ENCODE data around the gene DRAXIN.

Gene DRAXIN

DNA sequence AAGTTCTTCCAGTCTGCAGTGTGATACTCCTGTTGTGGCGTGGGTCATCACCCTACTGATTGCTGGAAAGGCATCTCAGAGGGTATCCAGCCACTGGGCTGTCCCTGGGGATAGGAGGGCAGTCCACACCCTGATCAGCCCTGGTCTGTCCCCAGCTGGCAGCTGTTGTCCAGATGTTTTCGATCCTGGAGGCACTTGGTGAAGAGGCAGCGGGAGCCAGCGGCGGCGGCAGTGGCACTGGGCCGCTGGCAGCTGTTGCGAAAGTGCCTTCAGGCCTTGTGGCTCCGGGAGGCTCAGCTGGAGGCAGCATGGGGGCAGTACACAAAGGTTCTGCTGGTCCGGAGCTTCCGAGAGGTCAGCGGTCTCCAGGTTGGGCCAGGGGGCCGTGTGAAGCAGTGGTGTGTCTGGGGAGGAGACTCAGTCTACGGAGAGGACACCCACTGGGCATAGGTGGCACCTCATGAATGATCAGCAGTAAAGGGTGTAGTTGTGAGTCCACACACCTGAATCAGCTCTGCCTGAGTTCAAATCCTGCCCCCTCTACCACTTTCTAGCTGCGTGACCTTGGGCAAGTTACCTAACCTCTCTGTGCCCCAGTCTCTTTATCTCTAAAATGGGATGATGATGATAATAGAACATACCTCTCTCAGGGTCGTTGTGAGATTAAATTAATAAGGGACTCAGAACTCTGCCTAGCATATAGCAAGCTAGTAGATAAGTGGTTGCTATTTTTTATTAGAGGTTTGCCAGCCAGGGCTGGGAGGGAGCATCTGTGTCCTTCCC lies 76.6 kb downstream of the DRAXIN start:
- DNase-seq, result no peak

- DNase-seq, result no peak
Measured at GRCh38 chr1:11768821-11769220, 77.3 kb downstream of the DRAXIN start.

- DNase-seq, result no peak
Measured at GRCh38 chr1:11769274-11769673, 77.8 kb downstream of the DRAXIN start.

- no peak for DNase-seq
Measured at GRCh38 chr1:11770011-11770410, 78.5 kb downstream of the DRAXIN start.

DNA sequence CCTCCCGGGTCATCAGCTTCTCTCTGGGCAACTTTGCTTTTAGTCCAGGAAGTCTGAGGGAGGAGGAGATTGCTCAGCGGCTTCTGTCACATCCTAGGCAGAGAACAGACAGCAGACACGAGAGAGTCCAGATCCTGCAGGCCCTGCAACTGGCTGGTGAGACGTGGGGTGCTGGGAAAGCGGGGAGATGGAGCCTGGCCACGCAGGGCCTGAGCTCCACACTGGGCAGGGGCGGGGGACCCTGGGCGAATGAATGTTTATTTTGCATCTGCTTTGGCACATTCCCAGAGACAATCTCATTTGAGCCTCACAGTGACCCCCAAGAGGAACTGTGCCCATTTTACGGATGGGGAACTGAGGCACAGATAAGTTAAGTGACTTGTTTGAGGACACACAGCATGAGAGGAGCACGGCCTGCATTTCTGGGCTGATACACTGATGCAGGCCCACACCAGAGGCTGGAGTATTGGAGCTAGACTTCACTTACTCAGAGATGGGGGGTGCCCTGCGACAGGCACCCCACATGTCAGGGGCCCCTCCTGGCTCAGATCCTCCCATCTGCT lies 80.1 kb downstream of the DRAXIN start:
- no peak for DNase-seq

DNA sequence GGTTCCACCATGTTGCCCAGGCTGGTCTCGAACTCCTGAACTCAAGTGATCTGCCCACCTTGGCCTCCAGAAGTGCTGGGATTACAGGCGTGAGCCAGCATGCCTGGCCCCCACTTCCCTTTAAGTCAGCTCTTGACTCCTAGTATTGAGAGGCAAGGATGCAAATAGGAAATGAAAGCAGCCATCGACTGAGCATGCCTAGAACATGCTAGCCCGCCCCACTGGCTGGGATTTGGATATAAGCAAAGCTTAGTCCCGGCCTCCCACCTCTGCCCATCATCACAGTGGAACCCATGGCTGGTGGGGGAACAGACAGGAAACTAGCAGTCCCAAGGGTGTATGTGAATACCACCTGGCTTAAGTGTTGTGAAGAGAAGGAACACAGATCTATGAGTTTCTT lies 80.9 kb downstream of the DRAXIN start:
- DNase-seq, result no peak

DNA sequence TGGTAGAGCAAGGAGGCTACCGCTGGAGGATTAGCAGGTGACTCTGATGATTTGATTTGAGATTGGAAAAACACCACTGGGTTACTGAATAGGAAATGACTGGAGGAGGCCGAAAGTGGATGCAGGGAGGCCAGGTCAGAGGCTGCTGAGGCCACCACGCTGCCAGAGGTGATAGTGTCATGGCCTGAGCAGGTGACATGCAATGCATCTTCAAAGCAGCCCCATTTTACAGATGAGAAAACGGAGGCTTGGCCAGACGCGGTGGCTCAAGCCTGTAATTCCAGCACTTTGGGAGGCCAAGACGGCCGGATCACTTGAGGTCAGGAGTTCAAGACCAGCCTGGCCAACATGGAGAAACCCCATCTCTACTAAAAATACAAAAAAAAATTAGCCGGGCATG lies 83.2 kb downstream of the DRAXIN start:
- DNase-seq, result no peak
